ENCODE data around the gene CHRNA4.

CHRNA4 gene

GRCh38 chr20:63368151-63368550 is 7.0 kb upstream of the CHRNA4 start:
- no peak for TF ChIP-seq CTCF (IDR thresholded peaks at IDR 0.05; ENCODE audit: extremely low read depth, insufficient read depth, missing control alignments)
- in situ Hi-C loops (cut with MboI; ENCODE audit: low pct_unique_long_range_greater_than_20kb, low sequenced_read_pairs, unreplicated experiment): no loop called here
- no peak for DNase-seq (ENCODE audit: low spot score)

GRCh38 chr20:63367446-63368055 is 6.4 kb upstream of the CHRNA4 start:
- no peak for TF ChIP-seq CTCF (IDR thresholded peaks at IDR 0.05; ENCODE audit: extremely low read depth, insufficient read depth, missing control alignments)
- DNase-seq (ENCODE audit: low spot score): no peak
- in situ Hi-C loops (cut with MboI; ENCODE audit: low pct_unique_long_range_greater_than_20kb, low sequenced_read_pairs, unreplicated experiment): no loop called here

- no peak for TF ChIP-seq CTCF (IDR thresholded peaks at IDR 0.05; ENCODE audit: extremely low read depth, insufficient read depth, missing control alignments)
- in situ Hi-C loops (cut with MboI; ENCODE audit: low pct_unique_long_range_greater_than_20kb, low sequenced_read_pairs, unreplicated experiment): no loop called here
- no peak for DNase-seq (ENCODE audit: low spot score)
Measured at GRCh38 chr20:63366390-63367365, 5.5 kb upstream of the CHRNA4 start.

DNA sequence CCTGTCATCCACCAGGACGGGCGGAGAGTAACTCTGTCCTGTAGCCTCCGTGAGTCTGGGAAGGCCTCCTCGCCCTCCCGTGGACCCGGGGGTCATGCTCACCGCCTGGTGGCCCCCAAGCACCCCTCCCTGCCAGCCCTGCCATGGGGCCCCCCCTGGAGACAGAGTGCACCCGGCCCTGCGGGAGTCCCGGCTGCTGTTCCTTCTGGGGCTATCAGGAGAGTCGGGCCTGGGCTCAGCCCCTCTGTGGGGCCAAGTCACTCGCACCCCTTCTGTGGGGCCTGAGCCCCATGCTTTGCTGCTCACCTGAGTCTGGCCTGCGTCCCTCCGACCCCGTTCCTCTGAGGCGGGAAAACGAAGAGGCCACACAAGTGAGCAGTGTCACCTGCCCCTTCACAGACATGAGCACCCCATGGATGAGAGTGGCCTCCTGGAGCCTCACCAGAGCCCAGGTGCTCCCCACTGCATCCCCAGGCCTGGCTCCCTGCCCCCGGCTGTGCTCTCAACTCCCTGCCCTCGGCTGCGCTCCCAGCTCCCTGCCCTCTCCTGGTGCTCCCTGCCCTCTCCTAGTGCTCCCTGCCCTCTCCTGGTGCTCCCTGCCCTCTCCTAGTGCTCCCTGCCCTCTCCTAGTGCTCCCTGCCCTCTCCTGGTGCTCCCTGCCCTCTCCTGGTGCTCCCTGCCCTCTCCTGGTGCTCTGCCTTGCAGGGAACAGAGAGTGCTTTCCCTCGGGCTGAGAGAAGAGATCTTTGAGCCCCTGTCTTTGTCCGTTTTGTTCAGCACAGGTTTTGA is 4.6 kb upstream of the CHRNA4 start:
- in situ Hi-C loops (cut with MboI; ENCODE audit: low pct_unique_long_range_greater_than_20kb, low sequenced_read_pairs, unreplicated experiment): no loop called here

DNA sequence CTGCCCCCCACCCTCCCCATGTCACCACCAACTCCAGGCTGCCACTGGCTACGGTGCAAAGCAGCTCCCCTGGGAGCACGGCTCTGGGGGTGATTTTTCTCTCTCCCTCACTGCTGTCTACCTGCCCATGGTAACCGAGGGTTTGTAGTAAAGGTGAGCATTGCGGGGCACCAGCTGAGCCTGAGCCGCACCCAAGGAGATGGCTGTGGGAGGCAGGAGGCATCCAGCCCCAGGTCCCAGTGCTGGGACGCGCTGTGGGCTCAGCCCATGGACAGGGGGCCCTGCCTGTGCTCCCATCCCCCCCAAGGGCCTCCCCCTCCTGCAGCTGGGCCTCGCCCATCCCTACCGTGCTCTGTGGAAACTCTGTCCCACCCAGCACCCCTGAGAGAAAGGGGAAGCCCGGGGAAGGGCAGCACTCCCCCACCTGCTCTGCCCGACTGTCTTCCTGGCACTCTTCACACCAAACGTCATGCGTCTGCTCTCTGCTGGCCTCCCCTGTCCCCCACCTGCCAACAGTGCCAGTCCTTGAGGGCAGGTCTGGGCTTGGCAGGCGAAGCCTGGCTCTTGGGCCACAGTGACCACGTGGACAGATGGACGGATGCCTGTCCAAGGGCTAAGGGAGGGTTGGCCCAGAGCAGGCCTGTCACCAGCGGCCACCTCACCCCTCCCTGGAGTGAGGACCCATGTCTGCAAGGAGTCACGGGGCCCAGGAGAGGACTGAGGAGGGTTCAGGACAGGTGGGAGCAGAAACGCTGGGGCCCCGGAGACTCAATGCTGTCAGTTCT is 3.8 kb upstream of the CHRNA4 start:
- no peak for TF ChIP-seq CTCF (IDR thresholded peaks at IDR 0.05; ENCODE audit: extremely low read depth, insufficient read depth, missing control alignments)
- in situ Hi-C loops (cut with MboI; ENCODE audit: low pct_unique_long_range_greater_than_20kb, low sequenced_read_pairs, unreplicated experiment): no loop called here
- DNase-seq (ENCODE audit: low spot score): no peak

More for the DNA sequence above, 4.6 kb upstream of the CHRNA4 start:
- no peak for DNase-seq (ENCODE audit: low spot score)
- TF ChIP-seq CTCF (IDR thresholded peaks at IDR 0.05; ENCODE audit: extremely low read depth, insufficient read depth, missing control alignments): no peak
